Mesenteric fat pad (tissue), 1 donor: ENCODE results near the gene SPHKAP. TPM values are rescaled to one million over a fixed set of nuclear protein-coding genes. Genes with fewer than 3 reads are reported as not detected.
"Not testable (repeated sequence)": the region's sequence is repeated elsewhere in the genome, so short reads cannot be mapped to it uniquely, and the experiment has no call there.

Experiments
- DNase-seq: peaks from one replicate; pipeline ENCODE4 v3.0.0-alpha.2; 2020; ENCODE audit warnings: low spot score
- total RNA-seq: library from RNA; stranded (reverse); fragmentation: NEBNext Ultra II Directional; extraction: Animal tissue kit (Norgen Biotek cat#: 25700); gene quantifications from one replicate; pipeline ENCODE4 v1.2.1, GENCODE V29; 2021
- donor health status: DM: yes; HTN: yes; CAD: no.

Gene SPHKAP
- total RNA-seq, 1 donor from 2014 or later = not detected

DNA sequence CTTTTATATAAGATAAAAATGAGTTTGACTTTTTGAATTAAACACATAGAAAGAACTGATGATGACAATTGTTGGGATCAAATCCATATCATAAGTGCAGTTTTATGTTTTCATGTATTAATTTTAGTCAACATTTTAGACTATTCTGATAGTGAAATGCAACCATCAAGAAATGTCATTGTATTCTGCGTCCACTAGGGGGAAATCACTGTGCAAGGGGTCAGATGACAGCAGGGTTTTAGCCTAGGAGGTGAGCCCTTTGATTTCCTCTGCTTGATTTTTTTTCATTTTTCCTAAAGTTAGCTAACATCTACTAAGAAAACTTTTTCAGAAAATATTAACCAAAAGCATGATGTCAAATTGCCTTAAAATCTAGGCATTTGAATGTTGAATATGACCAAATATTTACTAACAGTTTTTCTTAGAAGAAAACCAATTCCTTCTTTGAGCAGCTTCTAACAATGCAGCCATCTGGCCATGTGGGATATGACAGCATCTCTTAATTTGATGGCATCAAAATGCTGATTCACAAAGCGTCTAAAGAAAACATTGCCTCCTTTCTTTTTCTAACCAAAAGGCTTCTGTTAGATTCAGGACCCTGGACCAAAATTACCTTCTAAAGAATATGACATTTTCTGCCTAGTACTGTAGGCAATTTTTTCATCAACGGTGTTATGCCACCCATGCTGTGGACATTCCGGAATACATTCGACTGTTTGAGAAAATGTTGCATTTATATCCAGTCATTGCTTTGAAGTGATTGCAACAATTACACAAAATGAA, 141.5 kb downstream of the SPHKAP start:
- no peak for DNase-seq

- DNase-seq = no peak
These were observed 142.5 kb downstream of the SPHKAP start for GRCh38 chr2:228038967-228039366.

GRCh38 chr2:228037915-228038314, 143.6 kb downstream of the SPHKAP start:
- DNase-seq = no peak

- no peak for DNase-seq
These were observed 157.9 kb downstream of the SPHKAP start for GRCh38 chr2:228023619-228024018.

DNA sequence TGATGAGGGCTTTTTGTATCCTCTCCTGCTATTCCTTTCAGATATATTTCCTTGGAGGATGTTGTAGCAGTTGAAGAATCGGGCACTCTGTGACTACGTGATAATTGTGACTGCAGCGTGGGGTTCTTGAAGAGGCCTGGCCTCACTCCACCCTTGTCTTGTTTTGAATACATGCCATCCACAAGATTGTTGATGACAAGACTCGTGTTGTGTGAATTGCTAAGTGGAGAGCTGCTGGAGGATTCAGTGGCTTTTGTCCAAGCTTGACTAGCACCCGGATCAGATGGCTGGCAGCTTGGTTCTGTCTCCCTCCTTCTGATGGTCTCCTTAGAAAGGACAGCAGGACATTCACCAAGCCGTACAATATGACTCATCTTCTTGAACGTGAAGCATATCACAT, 163.2 kb downstream of the SPHKAP start:
- no peak for DNase-seq

DNA sequence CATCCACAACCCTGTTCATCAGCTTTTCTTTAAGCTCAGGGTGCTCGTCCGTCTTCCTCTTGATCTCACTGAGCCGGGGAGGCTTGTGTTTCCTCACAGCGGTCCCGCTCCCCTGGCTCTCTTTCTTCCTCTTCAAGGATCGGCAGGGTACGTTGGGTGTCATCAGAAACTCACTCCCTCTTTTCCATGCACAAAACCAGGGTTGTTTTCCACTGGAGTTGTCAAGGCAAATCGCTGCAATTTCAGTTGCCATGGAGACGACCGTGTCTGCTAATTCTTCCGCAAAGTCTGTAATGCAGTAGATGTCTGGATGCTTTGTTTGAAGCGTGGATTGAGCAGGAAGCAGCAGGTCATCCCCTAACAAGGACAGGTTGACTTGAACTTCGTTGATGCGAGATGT, 163.7 kb downstream of the SPHKAP start:
- DNase-seq = no peak

DNA sequence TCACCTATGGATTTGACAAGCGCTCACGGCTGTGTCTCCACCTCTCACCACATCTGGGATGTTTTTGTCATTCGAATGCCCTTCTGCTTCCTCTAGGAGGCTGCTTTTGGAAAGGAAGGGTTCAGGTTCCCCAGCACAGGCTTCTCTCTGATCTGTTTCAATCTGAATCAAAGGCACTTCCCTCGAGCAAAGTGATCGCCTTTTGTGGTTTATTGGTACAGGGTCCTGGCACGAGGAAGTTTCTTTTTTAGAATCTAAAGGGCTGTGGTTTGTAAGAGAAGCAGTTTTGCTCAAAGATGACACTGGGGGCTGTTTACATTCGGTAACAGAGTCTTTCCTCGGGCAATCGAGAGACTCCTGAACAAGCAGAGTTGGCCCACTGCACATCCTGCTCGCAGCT, 165.1 kb downstream of the SPHKAP start:
- no peak for DNase-seq

- DNase-seq = no peak
These were observed 165.7 kb downstream of the SPHKAP start for GRCh38 chr2:228015741-228016140.

DNA sequence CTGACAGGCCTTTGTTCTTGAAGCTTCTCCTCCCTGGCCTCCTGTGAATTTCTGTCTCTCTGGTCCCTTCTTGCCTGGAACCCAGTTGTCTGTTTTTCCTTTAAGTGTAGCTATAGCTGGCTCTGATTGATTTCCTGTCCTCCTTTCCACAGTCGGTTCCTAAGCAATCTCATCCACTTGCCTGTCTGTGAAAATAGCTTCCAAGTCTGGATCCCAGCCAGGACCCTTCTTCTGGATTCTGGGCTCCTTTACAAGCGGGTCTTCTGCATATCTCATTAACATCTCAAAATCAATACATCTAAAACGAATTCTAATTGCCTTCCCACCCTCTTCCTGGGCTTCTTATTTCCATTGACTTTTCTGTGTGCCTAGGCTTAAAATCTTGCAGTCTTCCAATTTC, 185.1 kb downstream of the SPHKAP start:
- DNase-seq = no peak

GRCh38 chr2:227990937-227991336, 190.6 kb downstream of the SPHKAP start:
- DNase-seq = no peak

DNA sequence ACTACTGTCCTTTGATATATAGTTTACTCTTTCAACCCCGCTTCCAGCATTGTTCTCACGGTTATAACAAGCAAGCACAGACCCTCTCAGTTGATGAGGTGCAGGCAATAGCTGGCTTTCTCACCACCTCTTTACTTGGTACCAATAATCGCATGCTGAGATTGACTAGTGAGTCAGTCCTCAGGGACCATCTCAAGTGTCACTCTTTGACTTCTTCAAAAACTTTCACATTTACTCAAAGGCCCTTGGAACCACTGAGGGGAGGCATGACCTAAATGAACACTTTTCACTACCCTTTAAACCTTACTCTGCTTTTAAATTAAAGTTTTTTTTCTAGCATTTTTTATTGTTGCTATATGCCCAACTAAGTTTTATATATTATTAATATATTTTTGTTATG, 208.2 kb downstream of the SPHKAP start:
- DNase-seq = no peak

DNA sequence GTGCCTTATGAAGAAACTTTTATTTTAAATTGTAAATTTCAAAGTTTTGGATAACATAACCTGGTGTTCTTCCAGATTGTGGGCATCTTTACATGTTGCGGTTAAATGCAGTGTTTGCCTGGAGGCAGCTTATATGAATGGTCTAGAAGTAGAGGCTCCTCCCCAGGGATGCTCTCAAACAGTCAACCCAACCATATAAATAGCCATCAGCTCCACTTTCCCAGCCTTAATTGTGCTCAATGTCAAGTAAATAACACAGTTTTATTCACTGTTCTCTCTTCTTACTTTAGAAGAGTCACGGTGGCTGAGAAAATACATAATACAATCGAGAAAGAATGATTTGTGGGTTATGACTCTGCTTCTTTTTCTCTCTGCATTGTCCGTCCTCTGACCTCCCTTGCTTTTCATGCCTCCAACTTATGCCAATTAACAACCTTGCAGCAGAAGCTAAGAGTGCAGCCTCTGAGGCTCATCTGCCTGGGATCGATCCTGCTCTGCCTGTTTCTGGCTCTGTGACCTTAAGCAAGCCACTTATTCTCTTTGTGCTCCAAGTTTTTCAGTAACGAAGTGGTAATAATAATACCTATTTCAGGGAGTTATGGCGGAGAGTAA, 209.8 kb downstream of the SPHKAP start:
- no peak for DNase-seq

- no peak for DNase-seq
These were observed 221.2 kb downstream of the SPHKAP start for GRCh38 chr2:227960317-227960716.

GRCh38 chr2:227942965-227943364, 238.5 kb downstream of the SPHKAP start:
- no peak for DNase-seq

DNA sequence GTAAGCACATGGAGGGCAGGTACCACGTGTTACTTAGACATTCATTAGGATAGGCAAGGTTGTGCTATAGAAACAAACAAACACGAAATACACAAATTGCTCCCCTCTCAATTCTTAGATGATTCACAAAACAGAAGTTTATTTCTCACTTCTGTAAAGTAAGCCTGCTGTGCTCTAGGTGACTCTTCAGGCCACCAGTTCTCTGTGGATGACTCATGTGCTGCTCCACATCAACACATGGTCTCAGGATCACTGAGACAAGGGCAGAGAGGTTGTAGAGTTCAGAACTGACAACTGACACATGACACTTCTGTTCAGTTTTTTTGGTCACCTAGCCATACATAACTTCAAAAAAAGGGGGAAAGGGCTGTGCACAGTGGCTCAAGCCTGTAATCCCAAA, 239.5 kb downstream of the SPHKAP start:
- no peak for DNase-seq

- DNase-seq = no peak
These were observed 242.0 kb downstream of the SPHKAP start for GRCh38 chr2:227939271-227940027.

DNA sequence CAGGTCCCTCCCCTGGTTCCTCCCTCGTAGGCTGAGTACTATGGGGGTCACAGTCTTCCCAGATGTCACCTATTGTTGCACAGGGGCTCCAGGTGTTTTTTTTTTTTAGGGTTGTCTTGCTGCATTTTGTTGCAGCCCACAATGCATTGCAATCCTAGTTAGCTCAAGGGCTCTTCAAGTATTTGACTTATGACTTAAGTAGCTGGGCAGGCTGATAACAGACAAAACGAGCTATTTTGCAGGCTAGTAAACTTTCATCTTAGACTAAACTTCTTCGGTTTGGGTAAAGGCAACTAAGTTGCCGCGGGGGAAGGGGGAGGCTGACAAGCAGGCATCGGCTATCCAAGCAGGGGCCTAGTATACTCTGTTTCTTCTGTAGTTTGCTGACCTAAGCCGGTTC, 245.2 kb downstream of the SPHKAP start:
- not testable (repeated sequence) for DNase-seq

DNA sequence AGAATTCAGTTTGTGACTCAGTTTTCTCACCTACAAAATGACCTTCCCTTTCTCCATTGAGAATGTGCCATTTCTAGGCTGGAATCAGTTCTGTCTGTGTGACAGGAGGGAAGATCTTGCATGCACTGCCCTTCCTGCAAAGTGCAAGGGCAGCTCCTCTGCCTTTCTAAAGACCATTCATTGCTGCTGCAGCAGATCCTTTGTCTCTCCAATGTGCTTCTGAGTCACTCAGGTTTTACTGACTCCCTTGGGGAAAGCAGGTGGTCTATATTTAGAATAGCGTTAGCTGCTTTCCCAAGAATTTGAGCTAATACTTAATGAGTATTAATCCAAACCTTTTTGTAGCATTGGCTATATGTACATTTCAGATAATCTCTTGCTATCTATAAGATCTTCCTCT, 247.6 kb downstream of the SPHKAP start:
- DNase-seq = no peak

DNA sequence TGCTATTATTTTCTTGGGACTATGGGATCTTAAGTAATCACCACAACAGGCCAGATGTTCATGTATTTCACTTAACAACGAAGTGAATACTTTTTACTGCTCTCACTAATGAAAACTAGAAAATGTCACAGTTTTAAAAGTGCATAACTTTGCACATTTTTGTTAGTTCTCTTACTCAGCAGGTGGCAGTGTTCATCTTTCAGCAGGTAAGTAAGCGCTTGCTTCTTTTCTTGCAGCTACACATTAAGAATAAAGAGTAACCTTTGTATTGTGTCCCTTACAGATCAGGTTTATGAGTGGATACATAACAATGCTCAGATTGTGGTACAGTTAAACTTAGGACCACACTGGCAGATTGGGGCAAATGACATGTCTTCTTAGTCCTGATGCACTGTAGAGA, 249.1 kb downstream of the SPHKAP start:
- DNase-seq = no peak

GRCh38 chr2:227932001-227932400, 249.5 kb downstream of the SPHKAP start:
- no peak for DNase-seq
